GM08714 (cell line): ENCODE measurements around the gene ALKBH4.
A peak's percentile ranks its signal among the peaks of the same experiment; 100 is the strongest.
"Not testable (repeated sequence)": the region's sequence is repeated elsewhere in the genome, so short reads cannot be mapped to it uniquely, and the experiment has no call there.

Experiments
- H3K4me3 ChIP-seq: fragments of 200-500 bp; sonication (Bioruptor generic); 2 replicates; pipeline ENCODE4 v1.5.1; 2014; ENCODE audit warnings: mild to moderate bottlenecking, low read length, inconsistent platforms
- ZNF274 ChIP-seq: IDR thresholded peaks from 2 replicates; pipeline ENCODE4 v1.6.1; 2012; ENCODE audit warnings: mild to moderate bottlenecking, low read depth, low read length

The ALKBH4 gene, protein sequence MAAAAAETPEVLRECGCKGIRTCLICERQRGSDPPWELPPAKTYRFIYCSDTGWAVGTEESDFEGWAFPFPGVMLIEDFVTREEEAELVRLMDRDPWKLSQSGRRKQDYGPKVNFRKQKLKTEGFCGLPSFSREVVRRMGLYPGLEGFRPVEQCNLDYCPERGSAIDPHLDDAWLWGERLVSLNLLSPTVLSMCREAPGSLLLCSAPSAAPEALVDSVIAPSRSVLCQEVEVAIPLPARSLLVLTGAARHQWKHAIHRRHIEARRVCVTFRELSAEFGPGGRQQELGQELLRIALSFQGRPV

GRCh38 chr7:102464577-102465280 lies at the start of gene ALKBH4, which contains the start of gene LRWD1:
Gene ALKBH4 (minus strand): TSS chr7:102464863. CDS start chr7:102464836, 27 bp downstream.
Gene LRWD1 (plus strand): TSS chr7:102464984. CDS start chr7:102465081, 97 bp downstream.
- peak within 1 kb of the TSS; percentile 84 for H3K4me3 ChIP-seq
- no peak for TF ChIP-seq ZNF274

GRCh38 chr7:102512642-102513221 lies 48.1 kb upstream of the ALKBH4 start:
- H3K4me3 ChIP-seq, result not testable (repeated sequence)

GRCh38 chr7:102511860-102512522 lies 47.3 kb upstream of the ALKBH4 start:
- H3K4me3 ChIP-seq, result not testable (repeated sequence)

DNA sequence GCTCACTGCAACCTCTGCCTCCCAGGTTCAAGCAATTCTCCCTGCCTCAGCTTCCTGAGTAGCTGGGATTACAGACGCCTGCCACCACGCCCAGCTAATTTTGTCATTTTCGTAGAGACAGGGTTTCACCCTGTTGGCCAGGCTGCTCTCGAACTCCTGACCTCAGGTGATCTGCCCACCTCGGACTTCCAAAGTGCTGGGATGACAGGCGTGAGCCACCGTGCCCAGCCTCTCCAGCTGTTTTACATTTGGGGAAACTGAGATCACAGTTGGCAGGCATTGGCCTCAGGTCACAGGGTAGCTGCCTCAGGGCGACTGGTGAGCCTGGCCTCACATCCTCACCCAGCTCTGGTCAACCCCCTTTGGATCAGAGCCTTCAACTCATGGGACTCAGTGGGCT lies 45.9 kb upstream of the ALKBH4 start:
- not testable (repeated sequence) for H3K4me3 ChIP-seq

GRCh38 chr7:102507410-102508088 lies 42.9 kb upstream of the ALKBH4 start:
- H3K4me3 ChIP-seq, result not testable (repeated sequence)

DNA sequence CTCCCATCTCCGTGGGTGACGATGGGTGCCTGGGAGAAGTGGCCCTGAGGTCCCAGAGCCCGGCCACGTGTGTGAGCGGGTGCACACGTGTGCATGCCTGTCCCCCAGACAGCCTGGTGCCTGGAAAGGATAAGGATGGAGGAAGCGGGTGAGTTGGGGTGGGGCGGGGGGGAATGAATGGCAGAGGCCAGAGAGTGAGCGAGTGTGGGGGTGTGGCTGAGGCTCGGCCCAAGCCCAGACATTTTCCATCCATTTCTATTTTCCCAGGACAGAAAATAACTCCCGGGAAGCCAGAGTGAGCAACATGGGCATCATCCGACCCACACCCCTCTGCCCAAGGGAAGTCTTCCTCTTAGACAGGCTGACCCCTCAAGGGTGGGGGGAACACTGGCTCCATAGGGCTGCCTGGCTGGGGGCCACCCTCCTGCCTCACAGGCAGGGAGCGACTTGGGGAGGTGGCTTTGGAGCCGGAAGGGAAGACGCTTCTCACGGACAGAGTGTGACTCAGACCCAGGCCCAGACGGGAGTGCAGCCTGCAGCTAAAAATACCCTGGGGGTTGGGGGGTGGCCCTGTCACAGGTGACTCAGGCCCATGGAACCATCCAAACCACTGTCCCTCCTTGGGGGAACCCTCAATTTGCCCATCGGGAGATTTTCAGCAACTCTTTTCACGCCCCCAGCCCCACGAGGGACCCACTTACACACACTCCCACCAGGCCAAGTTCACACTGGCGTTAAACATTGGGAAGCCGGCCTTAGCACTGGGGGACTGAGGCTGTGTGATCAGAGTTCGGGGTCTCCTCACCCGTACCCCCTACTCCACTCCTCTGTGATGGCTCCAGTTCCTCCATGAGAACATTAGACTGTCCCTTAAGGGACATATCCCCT lies 40.9 kb upstream of the ALKBH4 start:
- not testable (repeated sequence) for H3K4me3 ChIP-seq

DNA sequence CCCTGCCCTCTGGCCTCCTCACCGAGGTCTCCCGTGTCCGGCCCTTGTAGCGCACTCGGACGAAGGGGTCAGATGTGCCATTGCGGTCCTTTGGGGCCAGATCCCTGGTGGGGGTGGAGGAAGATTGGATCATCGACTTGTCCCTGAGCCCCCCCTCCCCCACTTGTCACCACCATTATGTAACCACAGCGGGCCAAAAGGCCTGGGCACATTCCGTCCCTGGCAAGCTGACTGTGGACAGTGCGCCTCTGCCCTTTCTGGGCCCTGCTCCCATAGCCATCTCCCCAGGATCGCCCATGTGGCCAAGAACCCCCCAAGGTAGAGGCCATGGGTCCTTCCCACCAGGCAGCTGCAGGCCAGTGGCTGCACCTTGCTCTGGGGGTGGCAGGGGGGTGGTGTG lies 38.5 kb upstream of the ALKBH4 start:
- H3K4me3 ChIP-seq, result not testable (repeated sequence)

DNA sequence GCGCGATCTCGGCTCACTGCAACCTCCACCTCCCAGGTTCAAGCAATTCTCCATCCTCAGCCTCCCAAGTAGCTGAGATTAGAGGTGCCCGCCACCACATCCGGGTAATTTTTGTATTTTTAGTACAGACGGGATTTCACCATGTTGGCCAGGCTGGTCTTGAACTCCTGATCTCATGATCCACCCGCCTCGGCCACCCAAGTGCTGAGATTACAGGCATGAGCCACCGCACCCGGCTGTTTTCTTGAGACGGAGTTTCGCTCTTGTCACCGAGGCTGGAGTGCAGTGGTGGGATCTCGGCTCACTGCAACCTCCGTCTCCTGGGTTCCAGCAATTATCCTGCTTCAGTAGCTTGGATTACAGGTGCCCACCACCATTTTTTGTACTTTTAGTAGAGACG lies 33.7 kb upstream of the ALKBH4 start:
- not testable (repeated sequence) for H3K4me3 ChIP-seq

GRCh38 chr7:102497308-102497707 lies 32.6 kb upstream of the ALKBH4 start:
- H3K4me3 ChIP-seq, result not testable (repeated sequence)

DNA sequence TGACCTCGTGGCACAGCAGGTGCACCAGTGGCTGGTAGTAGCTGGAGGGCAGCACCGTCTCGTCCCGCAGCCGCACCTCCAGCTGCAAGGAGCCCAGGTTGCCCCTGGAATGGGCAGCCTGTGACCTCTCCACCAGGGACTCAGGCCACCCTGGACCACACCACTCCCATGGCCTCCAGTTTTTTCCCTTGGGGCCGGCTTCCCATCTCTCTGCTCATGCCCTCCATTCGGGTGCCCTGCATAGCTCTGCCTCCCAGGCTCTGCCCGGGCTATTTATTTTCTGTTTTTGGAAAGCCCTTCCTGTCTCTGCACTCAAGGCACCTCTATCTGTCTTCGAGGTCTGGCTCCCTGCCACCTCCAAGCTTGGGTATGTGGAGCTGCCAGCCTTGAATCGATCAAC lies 32.2 kb upstream of the ALKBH4 start:
- not testable (repeated sequence) for H3K4me3 ChIP-seq

GRCh38 chr7:102494473-102495149 lies 29.9 kb upstream of the ALKBH4 start:
- not testable (repeated sequence) for H3K4me3 ChIP-seq

- not testable (repeated sequence) for H3K4me3 ChIP-seq
These were observed 29.4 kb upstream of the ALKBH4 start for GRCh38 chr7:102494026-102494425.

- H3K4me3 ChIP-seq, result not testable (repeated sequence)
These were observed 28.7 kb upstream of the ALKBH4 start for GRCh38 chr7:102493220-102493935.

GRCh38 chr7:102490529-102491075 lies 25.9 kb upstream of the ALKBH4 start:
- H3K4me3 ChIP-seq, result not testable (repeated sequence)

DNA sequence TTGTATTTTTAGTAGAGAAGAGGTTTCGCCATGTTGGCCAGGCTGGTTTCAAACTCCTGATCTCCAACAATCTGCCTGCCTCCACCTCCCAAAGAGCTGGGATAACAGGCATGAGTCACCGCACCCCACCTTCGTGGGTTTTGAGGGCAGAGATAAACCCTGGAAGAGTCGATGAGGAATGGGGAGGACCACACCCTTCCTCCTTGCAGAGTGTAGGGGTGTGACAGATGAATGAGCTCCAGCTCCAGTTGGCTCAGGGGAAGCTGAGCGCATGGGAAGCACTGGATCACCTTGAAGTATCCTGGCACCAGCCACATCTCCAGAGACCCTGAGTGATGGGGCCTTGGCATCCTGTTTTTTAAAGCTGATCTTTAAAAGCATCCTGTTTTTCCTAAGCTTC lies 19.7 kb upstream of the ALKBH4 start:
- not testable (repeated sequence) for H3K4me3 ChIP-seq

DNA sequence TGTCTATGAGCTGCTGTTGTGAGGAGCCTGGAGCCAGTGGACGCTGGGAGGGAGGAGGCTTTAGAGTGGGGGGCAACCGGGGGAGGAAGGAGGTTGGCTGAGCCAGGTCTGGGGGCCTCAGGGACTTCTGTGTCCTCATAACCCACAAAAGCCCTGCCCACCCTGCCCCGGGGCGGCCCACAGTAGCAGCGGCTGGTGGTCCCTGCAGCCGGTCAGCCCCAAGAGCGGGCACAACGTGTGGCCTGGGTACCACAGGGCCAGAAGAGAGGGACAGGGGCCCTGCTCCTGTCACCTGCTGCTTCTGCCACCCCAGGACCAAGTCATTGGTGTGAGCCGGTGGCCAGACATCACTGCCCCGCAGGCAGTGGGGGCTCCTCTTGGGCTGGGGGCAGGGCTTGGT lies 17.3 kb upstream of the ALKBH4 start:
- H3K4me3 ChIP-seq, result not testable (repeated sequence)

DNA sequence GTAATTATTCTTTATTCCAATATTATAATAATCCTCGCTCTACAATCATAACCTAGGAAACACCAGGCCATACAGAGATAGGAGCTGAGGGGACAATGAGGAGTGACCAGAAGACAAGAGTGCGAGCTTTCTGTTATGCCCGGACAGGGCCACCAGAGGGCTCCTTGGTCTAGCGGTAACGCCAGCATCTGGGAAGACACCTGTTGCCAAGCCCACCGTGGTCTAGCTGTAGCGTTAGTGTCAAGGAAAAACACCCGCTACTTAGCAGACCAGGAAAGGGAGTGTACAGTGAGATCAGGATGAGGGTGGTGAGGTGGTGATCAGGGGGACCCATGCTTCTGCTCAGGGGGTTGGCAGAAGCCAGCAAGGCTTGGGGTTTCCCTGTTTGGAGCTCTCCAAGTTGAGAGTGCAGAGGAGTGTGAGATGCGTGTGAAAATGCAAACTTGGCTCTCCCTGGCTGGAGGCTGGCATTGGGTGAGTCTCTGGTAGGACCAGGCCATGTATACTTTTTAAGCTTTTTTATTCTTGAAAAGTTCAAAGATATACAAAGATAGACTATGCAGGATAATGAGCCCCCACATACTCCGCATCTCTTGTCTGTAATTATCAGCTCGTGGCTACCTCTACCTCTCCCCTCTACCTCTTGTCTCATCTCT lies 15.4 kb upstream of the ALKBH4 start:
- H3K4me3 ChIP-seq, result not testable (repeated sequence)

DNA sequence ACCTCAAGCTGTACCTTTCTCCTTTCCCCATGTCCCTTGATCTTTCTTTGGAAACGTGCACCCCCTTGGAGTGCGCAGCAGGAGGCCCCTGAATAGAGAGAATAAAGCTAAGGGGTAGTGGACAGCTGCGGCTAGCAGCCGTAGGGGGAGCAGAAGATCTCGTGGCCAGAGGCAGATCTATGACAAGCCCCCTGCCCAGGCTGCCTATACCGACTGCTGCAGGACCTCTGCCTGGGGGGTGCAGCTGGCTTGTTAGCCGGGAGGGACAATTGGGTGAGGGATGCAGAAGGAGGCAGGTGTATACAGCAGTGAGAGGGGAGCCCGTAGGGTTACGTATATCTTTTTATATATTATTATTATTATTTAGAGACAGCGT lies 14.5 kb upstream of the ALKBH4 start:
- H3K4me3 ChIP-seq, result not testable (repeated sequence)
